Measurements from ENCODE around the gene PPIA.
"Not testable (repeated sequence)": the region's sequence is repeated elsewhere in the genome, so short reads cannot be mapped to it uniquely, and the experiment has no call there.

GRCh38 chr7:44785218-44785617 lies 11.3 kb upstream of the PPIA start:
- not testable (repeated sequence) for TF ChIP-seq GATA1 (IDR thresholded peaks at IDR 0.05; ENCODE audit: low read depth, low read length); POLR2A (IDR thresholded peaks at IDR 0.05; ENCODE audit: low read length)

Data from erythroblast (primary cell).